Measurements from ENCODE around the gene GPR151. TPM values are rescaled to one million over a fixed set of nuclear protein-coding genes. Genes with fewer than 3 reads are reported as not detected.

The GPR151 gene
- total RNA-seq, 3 donors from 2014 or later (not counting 1 experiment from before 2014, with no cell fraction given): not detected

DNA sequence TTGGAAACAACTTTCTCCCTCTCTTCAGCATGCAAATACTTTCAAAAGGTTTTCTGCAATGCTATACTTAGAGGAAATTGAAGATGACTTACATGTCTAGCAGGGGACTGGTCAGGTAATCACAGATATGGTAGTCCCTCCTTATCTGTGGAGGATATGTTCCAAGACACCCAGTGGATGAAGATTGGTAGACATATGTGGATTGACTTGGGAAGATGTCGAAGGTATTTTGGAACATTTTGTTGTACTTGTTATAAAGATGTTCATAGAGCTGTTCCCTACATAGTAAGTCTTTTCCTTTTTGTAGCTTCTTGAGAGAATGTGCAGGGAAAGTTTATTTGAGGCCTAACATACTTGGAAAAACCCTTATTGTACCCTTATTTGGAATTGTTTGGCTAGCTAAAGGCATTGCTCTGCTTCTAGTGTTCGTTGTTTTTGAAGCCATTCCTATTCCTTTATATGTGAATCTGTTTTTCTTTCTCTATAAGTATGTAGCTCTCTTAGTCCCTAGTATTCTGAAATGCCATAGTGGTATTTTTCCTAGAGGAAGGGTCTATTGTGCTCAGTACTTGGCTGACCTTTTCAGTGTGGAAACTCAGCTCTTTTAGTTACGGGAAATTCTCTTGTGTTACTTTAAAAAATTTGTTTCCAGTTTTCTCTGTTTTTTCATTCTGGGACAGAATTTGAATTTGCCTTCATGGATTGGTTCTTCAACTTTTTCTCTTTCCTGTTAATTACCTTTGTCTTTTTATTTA is 25.7 kb downstream of the GPR151 start:
- peaks cover 34% of the 10 kb centered on the region for H3K36me3 ChIP-seq (ENCODE audit: control insufficient read depth, insufficient read depth, low read length)
- TF ChIP-seq CTCF (IDR thresholded peaks at IDR 0.05): no peak
- H3K4me3 ChIP-seq (ENCODE audit: low read length): no peak overlapping the region
- H3K4me1 ChIP-seq (ENCODE audit: control insufficient read depth, insufficient read depth, low read length): no peaks in the 10 kb centered on the region
- no peak overlapping the region for H3K27ac ChIP-seq (ENCODE audit: low read length)
- H3K36me3 Mint-ChIP-seq: peaks cover 24% of the 10 kb centered on the region
- ATAC-seq (no peak), DNase-seq (no peak)
- intact Hi-C loops (cut with micrococcal nuclease): no loop called here
- no peaks in the 10 kb centered on the region for H3K27me3 Mint-ChIP-seq (ENCODE audit: low read depth in 2 of 2)
- WGBS (ENCODE audit: insufficient coverage): 100% methylated on average over 2 of the region's 3 CpGs
- no peak overlapping the region for H3K27ac Mint-ChIP-seq
- no peaks in the 10 kb centered on the region for H3K27me3 ChIP-seq (ENCODE audit: control insufficient read depth, insufficient read depth, low read length)
- no peaks in the 10 kb centered on the region for H3K9me3 Mint-ChIP-seq
- H3K9me3 ChIP-seq (ENCODE audit: control insufficient read depth, insufficient read depth, low read length): no peaks in the 10 kb centered on the region
- no peaks in the 10 kb centered on the region for H3K4me1 Mint-ChIP-seq
- no peak overlapping the region for H3K4me3 Mint-ChIP-seq

DNA sequence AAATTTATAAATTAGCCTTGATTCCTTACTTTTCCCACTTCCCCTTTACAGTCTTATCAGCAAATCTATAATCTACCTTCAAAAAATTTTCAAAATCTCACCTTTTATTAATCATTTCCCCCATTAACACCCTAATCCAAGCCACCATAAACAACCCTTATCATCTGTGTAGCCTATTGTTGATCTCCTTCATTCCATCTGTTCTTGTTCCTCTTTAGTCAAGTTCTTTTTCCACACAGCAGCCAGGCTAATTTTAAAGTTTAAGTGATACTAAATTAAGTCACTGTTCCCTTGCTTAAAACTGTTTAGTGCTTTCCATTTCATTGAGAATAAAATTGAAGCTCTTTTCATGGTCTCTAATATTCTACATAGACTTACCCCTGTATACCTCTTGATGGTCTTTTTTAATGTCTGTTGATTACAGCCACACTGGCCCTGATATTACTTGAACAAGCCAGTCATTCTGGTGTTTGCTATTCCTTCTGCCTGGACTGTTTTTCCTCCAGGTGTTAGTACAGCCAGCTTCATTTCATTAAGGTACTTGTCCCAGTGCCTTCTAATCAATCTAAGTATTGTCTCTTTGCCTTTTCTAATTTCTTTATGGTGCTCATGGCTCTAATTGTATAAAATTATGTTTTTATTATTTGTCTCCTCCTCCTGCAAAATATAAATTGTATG is 31.1 kb downstream of the GPR151 start:
- peaks cover 40% of the 10 kb centered on the region for H3K36me3 Mint-ChIP-seq
- TF ChIP-seq CTCF (IDR thresholded peaks at IDR 0.05): no peak
- H3K4me3 Mint-ChIP-seq: no peak overlapping the region
- DNase-seq (no peak), ATAC-seq (no peak)
- H3K4me1 Mint-ChIP-seq: no peaks in the 10 kb centered on the region
- Histone ChIP-seq H3K27ac (ENCODE audit: low read length) (no peak overlapping the region), H3K4me3 (ENCODE audit: low read length) (no peak overlapping the region), H3K36me3 (ENCODE audit: control insufficient read depth, insufficient read depth, low read length) (peaks cover 60% of the 10 kb centered on the region), H3K27me3 (ENCODE audit: control insufficient read depth, insufficient read depth, low read length) (no peaks in the 10 kb centered on the region), H3K4me1 (ENCODE audit: control insufficient read depth, insufficient read depth, low read length) (no peaks in the 10 kb centered on the region), H3K9me3 (ENCODE audit: control insufficient read depth, insufficient read depth, low read length) (no peaks in the 10 kb centered on the region)
- H3K27me3 Mint-ChIP-seq (ENCODE audit: low read depth in 2 of 2): no peaks in the 10 kb centered on the region
- no peak overlapping the region for H3K27ac Mint-ChIP-seq
- H3K9me3 Mint-ChIP-seq: no peaks in the 10 kb centered on the region
- intact Hi-C loops (cut with micrococcal nuclease): no loop called here

DNA sequence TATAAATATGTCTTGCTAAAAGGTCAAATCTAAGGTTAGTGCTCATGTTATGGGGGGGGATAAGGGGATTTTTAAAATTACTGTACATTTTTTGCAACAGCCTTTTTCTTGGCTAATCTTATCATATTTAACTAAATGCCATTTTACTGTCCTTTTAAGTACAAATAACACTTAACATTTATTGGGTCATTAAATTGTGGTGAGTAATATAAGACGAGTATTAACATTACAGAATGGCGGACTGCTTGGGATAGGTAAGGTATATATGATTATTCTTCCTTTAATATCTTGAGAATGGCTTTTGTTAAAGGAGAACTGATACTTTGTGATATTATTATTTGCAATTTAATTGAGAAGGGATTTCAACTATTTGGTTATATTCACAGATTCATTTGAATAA is 33.2 kb downstream of the GPR151 start:
- ATAC-seq: no peak
- peaks cover 36% of the 10 kb centered on the region for H3K36me3 Mint-ChIP-seq

More for the DNA sequence above, 33.2 kb downstream of the GPR151 start:
- no CpG with 5 or more reads among the region's 2 CpGs for WGBS (ENCODE audit: insufficient coverage)
- intact Hi-C loops (cut with micrococcal nuclease): no loop called here
- Mint-ChIP-seq H3K27me3 (ENCODE audit: low read depth in 2 of 2) (no peaks in the 10 kb centered on the region), H3K27ac (no peak overlapping the region), H3K4me3 (no peak overlapping the region), H3K9me3 (no peaks in the 10 kb centered on the region), H3K4me1 (no peaks in the 10 kb centered on the region)
- H3K36me3 ChIP-seq (ENCODE audit: control insufficient read depth, insufficient read depth, low read length): peaks cover 61% of the 10 kb centered on the region
- H3K27me3 ChIP-seq (ENCODE audit: control insufficient read depth, insufficient read depth, low read length): no peaks in the 10 kb centered on the region
- TF ChIP-seq CTCF (IDR thresholded peaks at IDR 0.05): no peak
- H3K4me3 ChIP-seq (ENCODE audit: low read length): no peak overlapping the region
- DNase-seq: no peak
- no peaks in the 10 kb centered on the region for H3K4me1 ChIP-seq (ENCODE audit: control insufficient read depth, insufficient read depth, low read length)
- H3K27ac ChIP-seq (ENCODE audit: low read length): no peak overlapping the region
- no peaks in the 10 kb centered on the region for H3K9me3 ChIP-seq (ENCODE audit: control insufficient read depth, insufficient read depth, low read length)
